GM12865 (cell line): ENCODE results near the gene ZFP36L1.
A peak's percentile ranks its signal among the peaks of the same experiment; 100 is the strongest.

Experiments
- DNase-seq: peaks from one replicate; pipeline ENCODE4 v3.0.0; 2010; ENCODE audit warnings: low read depth
- H3K4me3 ChIP-seq: 2 replicates; pipeline ENCODE4 v1.5.1; 2011; ENCODE audit warnings: mild to moderate bottlenecking, low read depth, low read length, control low read depth
- TF ChIP-seq, protein P1 (sequence below): IDR thresholded peaks from 2 replicates; pipeline ENCODE4 v1.5.1; 2011; ENCODE audit warnings: low read length, control low read depth, low read depth, inconsistent platforms; ENCODE audit not compliant: insufficient read depth; ENCODE audit errors: missing control alignments

Gene ZFP36L1

DNA sequence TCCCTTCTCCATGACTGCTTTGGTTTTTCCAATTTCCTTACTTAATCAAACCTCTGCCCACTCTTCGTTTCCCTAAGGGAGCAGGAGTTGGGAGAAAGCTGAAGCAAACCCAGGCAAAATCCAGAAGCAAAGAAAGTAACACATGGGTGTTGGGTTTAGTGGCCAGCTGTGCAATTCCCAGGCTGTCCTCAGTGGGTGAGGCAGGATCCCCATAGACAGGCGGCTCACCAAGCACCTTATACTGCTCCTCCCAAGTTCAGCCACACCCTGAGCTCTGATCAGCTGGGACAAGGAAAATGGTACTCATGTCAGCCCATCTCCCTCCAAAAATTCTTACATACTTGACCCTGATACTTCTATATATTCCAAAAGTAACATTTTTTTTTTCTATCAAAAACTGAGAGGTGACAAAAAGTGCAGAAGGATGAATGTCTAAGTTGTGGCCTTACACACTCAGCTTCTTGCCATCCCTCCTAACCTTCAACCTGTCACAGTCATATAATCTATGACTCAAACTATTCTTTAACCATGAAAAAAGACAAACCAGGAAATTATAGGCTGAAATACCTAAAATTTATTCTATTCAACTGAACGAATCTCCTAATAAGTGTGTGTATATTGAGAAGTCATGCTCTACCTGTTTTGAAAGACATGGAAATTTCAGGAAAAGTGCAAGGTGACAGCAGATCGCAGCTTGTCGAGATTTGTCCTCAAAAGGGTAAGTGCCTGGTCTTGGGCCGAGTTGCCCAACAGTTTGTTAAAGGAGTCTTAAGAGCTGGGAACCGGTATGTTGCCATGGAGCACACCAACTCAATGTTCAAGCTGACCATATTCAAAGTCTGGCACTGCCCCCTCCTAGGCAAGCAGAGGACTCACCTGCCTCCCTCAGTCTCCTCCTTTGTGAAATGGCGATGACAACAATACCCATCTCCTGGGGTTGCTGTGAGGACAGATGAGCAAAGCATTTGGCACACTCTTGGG, 17.6 kb upstream of the ZFP36L1 start:
- TF ChIP-seq, protein P1, sequence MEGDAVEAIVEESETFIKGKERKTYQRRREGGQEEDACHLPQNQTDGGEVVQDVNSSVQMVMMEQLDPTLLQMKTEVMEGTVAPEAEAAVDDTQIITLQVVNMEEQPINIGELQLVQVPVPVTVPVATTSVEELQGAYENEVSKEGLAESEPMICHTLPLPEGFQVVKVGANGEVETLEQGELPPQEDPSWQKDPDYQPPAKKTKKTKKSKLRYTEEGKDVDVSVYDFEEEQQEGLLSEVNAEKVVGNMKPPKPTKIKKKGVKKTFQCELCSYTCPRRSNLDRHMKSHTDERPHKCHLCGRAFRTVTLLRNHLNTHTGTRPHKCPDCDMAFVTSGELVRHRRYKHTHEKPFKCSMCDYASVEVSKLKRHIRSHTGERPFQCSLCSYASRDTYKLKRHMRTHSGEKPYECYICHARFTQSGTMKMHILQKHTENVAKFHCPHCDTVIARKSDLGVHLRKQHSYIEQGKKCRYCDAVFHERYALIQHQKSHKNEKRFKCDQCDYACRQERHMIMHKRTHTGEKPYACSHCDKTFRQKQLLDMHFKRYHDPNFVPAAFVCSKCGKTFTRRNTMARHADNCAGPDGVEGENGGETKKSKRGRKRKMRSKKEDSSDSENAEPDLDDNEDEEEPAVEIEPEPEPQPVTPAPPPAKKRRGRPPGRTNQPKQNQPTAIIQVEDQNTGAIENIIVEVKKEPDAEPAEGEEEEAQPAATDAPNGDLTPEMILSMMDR, result no peak
- no peak for DNase-seq

DNA sequence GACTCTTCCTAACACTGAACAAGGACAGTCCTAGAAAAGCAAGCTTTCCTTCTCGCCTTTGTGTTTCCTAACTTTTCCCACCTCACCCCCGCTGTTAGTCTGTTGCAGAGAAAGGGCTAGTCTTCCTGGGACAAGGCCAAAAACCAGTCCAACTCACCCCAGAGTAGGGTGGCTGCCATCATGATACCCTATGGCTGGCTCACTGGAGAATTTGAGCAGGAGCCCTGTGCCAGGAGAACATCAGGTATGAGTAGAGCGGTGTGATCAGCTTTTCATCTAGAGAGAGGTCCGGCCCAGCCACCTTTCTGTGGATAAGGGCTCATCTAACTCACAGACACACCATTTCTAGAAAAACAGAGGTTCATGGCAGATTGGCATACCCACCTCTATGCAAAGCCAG, 16.7 kb upstream of the ZFP36L1 start:
- no peak for DNase-seq
- TF ChIP-seq, protein P1, result no peak
- no peak overlapping the region for H3K4me3 ChIP-seq

More for the DNA sequence above, 17.6 kb upstream of the ZFP36L1 start:
- no peak overlapping the region for H3K4me3 ChIP-seq

DNA sequence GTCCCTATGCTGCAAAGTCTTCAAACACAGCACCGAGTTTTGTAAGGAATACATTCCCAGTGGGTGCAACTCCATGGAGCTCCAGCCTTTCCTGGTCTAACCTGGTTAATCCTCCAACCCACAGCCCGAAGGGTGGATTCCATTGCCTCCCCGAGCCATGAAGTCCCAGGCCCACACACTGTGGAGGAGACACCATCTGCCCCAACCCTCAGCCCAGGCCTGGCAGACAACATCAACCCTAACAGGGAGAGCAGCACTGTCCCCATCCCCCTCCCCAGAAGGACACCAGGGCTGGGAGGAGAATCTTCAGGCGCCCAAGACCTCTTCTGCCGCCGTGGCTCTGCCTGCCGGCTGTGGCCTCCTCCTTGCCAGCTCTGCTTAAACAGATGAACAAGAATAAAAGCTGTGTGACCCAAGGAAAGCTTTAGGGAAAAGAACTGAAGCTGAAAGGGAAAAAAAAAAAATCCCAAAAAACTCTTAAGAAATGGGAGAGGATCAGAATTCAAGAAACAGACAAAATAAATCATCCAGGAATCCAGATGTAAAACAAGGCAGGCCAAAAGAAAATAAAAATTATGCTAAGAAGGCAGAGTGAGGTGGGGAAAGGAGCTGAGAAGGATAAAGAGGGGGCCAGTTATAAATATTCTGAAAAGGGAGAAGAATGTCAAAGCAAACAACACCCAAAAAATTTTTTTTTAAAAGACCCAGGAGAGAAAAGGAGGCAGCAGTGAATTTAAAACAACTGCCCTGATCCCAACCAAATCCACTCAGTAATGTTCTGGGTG, 16.0 kb upstream of the ZFP36L1 start:
- no peak overlapping the region for H3K4me3 ChIP-seq
- no peak for DNase-seq
- TF ChIP-seq, protein P1, result no peak

DNA sequence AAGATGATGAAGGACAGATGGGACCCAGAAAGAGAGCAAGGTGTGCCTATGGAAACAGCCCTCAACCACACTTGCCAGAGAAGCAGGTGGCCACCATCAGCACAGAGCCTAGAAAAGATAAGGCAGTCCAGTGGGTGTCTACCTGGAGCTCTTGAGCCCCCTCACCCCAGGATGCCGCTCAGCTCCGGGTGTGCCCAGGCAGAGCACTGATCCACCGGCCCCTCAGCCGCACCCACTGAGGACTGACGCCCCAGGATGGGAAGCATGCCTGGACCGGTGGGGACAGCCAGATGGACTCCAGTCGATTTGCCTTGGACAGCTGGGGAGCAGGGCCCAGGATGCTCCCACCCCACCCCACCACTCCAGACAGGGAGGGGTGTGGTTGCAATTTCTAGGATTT, 15.1 kb upstream of the ZFP36L1 start:
- TF ChIP-seq, protein P1, result no peak
- no peak overlapping the region for H3K4me3 ChIP-seq
- DNase-seq, result no peak

DNA sequence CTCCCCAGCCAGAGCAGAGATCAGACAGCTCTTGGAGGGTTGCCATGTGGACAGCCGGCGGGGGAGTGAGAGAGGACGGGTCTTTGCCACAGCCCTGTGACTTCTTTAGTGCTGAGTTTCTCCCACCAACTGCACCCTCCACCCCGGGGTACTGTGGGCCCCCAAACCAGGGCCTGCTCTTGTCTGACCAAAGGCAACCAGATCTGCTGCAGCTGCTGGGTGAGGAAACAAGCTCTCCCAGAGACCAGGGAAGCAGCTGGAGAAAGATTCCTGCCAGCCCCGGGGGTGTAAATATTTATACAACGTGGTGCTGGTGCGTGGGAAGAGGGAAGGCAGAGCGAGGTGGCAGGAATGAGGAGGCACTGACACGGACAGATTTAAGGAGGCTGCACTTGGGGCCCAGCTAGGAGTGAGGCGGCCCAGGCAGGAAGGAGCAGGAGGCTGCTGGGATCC, 14.3 kb upstream of the ZFP36L1 start:
- no peak overlapping the region for H3K4me3 ChIP-seq
- DNase-seq, result no peak
- TF ChIP-seq, protein P1, result no peak

DNA sequence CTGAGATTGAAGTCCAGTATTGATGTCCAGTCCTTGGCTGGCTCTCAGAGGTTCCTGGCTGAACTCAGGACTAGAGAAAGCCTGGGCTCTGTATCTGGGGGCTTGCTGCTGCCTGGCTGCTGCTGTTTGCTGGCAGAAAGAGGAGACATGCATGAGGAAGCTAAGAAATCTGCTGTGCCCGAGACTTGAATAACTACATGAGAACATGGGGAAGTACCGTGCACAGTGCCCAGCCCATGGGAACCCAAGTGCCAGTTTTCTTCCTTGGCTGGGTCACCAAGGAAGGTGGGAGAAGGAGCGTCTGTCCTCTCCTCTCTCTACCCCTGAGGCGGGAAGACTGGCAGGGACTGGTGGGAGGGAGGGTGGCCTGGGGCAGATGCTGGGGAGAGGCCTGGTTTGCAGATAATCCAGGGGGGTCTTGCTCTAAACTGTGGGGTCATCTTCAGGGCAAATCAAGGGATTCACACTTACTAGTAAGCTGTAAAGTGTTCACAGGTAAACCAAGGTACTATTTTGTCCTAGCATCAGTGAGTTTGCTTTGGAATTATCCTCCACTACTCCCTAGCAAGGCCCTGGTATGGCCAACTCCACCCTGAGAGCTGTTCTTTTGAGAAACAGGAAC, 13.8 kb upstream of the ZFP36L1 start:
- H3K4me3 ChIP-seq, result no peak overlapping the region
- DNase-seq, result peak; percentile 72
- TF ChIP-seq, protein P1, result no peak
